ENCODE results near the gene CDK14.
A peak's percentile ranks its signal among the peaks of the same experiment; 100 is the strongest.

Gene CDK14

DNA sequence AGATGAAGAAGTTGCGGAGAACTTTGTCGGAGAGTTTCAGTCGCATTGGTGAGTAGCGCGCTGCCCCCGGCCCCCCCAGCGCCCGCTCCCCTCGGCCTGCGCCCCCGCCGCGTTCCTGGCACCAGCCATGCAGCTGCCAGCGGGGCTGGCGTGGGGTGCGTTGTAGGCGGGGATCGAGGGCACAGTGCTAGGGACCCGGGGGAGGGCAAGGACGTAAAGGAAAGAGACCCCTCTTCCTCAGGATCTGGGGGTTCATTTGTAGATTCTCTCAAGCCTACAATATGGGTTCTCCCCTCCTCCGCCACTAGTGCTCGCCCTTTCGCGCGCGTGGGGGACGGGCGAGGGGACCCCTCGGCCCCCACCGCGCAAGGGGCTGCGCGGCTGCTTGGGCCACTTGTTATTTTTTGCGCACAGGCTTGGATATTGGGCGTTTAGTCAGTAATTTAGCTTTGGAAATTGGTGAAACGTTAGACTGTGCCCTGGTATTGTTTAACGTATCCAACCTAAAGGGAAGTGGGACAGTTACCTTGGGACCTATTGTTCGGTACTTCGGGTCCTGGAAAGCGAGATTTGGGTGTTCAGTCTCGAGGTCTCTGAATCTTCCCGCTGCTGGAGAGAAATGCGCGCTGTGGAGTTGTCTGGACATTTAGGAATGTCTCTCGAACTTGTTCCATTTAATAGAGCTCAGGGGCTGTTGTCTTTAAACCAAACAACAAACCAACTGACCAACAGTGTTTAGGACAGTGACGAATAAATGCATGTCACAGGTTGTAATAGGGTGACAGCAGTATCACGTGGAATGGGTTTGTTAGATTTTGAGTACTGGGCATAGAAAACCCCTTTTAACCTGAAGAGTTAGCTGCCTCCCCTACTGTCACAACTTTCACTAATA lies 796 bp downstream of the CDK14 start:
- Histone ChIP-seq H3K27me3 (no peaks in the 10 kb centered on the region), H3K4me3 (peak overlapping the region; percentile 67 to 91), H3K4me1 (peaks cover 0 to 40% (median 10%) of the 10 kb centered on the region in 4 donors), H3K27ac (peak overlapping the region; percentile 91 to 95), H3K9me3 (no peaks in the 10 kb centered on the region), H3K36me3 (no peaks in the 10 kb centered on the region)
- intact Hi-C loops (cut with DNase I; ENCODE audit: low total_unique reads) = loop anchor here (1.0 to 10.0 kb wide), 2 partner anchors 45 to 668 kb away; partner anchors contain the start of gene FZD1
- DNase-seq = no peak
- no peak for TF ChIP-seq CTCF (IDR thresholded peaks at IDR 0.05)

DNA sequence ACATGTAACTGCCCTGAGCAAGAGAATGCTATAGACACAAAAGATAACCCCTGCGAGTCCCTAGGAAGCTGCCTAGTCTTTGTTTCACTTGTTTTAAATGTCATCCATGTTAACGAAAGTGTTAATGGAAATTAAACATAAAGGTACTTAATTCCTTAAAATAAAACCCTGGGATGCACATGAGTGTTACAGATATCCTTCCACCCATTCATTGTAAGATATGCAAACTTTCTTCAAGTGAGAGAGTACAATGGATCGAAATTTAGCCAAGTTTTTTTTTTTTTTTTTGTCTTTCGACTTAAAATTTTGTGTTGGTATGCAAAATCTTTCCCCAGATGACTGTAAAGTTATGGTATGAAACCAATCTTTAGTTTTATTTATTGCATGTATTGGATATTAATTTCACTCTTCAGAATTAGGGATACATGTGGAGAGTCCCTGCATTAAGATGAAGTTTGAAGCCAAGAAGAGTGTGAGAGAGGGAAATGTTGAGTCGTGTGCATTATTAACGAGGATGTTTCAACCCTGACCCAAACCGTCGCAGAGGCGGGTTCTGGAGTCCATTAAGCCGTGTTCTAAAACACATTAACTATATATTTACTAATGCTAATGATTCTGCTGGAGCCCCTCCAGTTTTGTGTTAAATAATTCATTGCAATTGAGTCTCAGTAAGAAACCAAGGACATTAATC lies 1.6 kb downstream of the CDK14 start:
- no peaks in the 10 kb centered on the region for H3K9me3 ChIP-seq
- no peak for DNase-seq
- peak overlapping the region; percentile 67 to 91 for H3K4me3 ChIP-seq
- no peak for TF ChIP-seq CTCF (IDR thresholded peaks at IDR 0.05)
- H3K27ac ChIP-seq = peak overlapping the region; percentile 91 to 95
- H3K36me3 ChIP-seq = no peaks in the 10 kb centered on the region
- H3K4me1 ChIP-seq = peaks cover 0 to 35% (median 10%) of the 10 kb centered on the region in 4 donors
- intact Hi-C loops (cut with DNase I; ENCODE audit: low total_unique reads) = loop anchor here (1.0 to 10.0 kb wide), 2 partner anchors 45 to 667 kb away; partner anchors contain the start of gene FZD1
- H3K27me3 ChIP-seq = no peaks in the 10 kb centered on the region

DNA sequence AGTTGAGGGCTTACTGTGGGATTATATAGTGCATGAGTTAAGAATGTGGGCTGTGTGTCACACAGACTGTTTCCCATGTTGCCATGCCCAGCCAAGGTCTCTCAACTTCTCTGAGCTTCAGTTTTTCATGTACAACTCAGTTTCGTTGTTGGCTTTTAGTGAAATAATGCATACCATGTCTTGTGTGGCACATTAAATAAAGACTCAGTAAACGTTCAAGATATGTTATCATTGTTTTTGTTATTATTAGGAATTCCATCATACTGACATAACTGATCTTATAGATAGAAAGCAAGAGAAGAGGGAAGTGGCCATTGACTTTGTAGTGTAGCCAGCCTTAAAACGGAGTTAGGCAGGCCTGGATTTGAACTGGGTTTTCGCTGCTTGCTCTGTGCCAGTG lies 2.9 kb downstream of the CDK14 start:
- no peak for TF ChIP-seq CTCF (IDR thresholded peaks at IDR 0.05)
- no peak overlapping the region for H3K4me3 ChIP-seq
- no peak for DNase-seq
- H3K4me1 ChIP-seq = peaks cover 0 to 22% (median 10%) of the 10 kb centered on the region in 4 donors
- H3K27ac ChIP-seq = no peak overlapping the region
- no peaks in the 10 kb centered on the region for H3K9me3 ChIP-seq
- intact Hi-C loops (cut with DNase I; ENCODE audit: low total_unique reads) = loop anchor here (10.0 kb wide), 1 partner anchor 666 kb away; the partner anchor contains the start of gene FZD1
- H3K27me3 ChIP-seq = no peaks in the 10 kb centered on the region
- H3K36me3 ChIP-seq = no peaks in the 10 kb centered on the region

DNA sequence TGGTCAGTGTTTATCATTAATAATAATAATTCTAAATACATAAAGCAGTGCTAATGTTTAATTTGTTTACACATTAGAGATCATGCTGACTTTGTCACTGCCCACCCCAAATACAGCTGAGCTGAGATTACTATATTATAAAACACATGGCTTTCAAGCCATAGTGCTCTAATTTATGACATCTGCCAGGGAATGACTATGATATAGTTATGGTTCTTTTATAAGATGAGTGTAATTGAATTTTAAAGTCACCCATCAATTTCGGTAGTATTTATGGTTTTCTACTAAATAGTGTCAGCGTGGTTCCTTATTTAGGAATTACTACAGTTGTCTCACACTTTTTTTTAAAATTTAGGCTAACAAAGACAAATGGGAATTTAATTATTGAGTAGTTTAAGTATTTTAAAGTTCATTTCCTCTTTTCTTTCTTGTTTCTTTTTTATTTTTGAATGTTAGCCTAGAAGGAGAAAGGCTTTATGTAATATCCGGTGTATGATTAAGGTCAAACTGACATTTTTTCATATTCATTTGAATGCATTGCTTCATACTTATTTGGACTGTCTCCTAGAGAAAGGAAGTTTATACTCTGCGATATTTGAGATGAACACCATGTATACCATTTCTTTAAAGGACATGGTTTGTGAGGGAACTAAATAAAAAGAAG lies 3.9 kb downstream of the CDK14 start:
- Histone ChIP-seq H3K27ac (no peak overlapping the region), H3K4me1 (peaks cover 0 to 16% (median 6%) of the 10 kb centered on the region in 4 donors), H3K4me3 (no peak overlapping the region), H3K36me3 (no peaks in the 10 kb centered on the region), H3K27me3 (no peaks in the 10 kb centered on the region), H3K9me3 (no peaks in the 10 kb centered on the region)
- intact Hi-C loops (cut with DNase I; ENCODE audit: low total_unique reads) = loop anchor here (10.0 kb wide), 1 partner anchor 665 kb away; the partner anchor contains the start of gene FZD1
- TF ChIP-seq CTCF (IDR thresholded peaks at IDR 0.05) = no peak
- DNase-seq = no peak

GRCh38 chr7:90602303-90602702 lies 6.2 kb downstream of the CDK14 start:
- DNase-seq = no peak

More at GRCh38 chr7:90602303-90602702, 6.2 kb downstream of the CDK14 start:
- no peak overlapping the region for H3K4me3 ChIP-seq
- H3K36me3 ChIP-seq = no peaks in the 10 kb centered on the region
- no peak overlapping the region for H3K27ac ChIP-seq
- intact Hi-C loops (cut with DNase I; ENCODE audit: low total_unique reads) = no loop called here
- H3K9me3 ChIP-seq = no peaks in the 10 kb centered on the region
- H3K27me3 ChIP-seq = no peaks in the 10 kb centered on the region
- H3K4me1 ChIP-seq = peaks cover 0 to 16% (median 4%) of the 10 kb centered on the region in 4 donors
- no peak for TF ChIP-seq CTCF (IDR thresholded peaks at IDR 0.05)

Data from tibial artery (tissue), 4 donors.